ENCODE measurements around the gene ACO1.
"Not testable (repeated sequence)": the region's sequence is repeated elsewhere in the genome, so short reads cannot be mapped to it uniquely, and the experiment has no call there.

The ACO1 gene

GRCh38 chr9:32384364-32385151 is at the start of gene ACO1:
TSS of gene ACO1 (plus strand) at chr9:32384643. CDS start at chr9:32405507, 20,864 bp downstream.
- peak; percentile 83 for DNase-seq (ENCODE audit: low spot score)

GRCh38 chr9:32334916-32335895 is 49.2 kb upstream of the ACO1 start:
- DNase-seq (ENCODE audit: low spot score): no peak

GRCh38 chr9:32339424-32339823 is 45.0 kb upstream of the ACO1 start:
- no peak for DNase-seq (ENCODE audit: low spot score)

GRCh38 chr9:32340361-32340760 is 44.1 kb upstream of the ACO1 start:
- peak; percentile 56 for DNase-seq (ENCODE audit: low spot score)

GRCh38 chr9:32344551-32345182 is 39.8 kb upstream of the ACO1 start:
- DNase-seq (ENCODE audit: low spot score): peak; percentile 41

- no peak for DNase-seq (ENCODE audit: low spot score)
These were observed 39.2 kb upstream of the ACO1 start for GRCh38 chr9:32345243-32345642.

- DNase-seq (ENCODE audit: low spot score): no peak
These were observed 36.9 kb upstream of the ACO1 start for GRCh38 chr9:32347571-32347970.

GRCh38 chr9:32348106-32348695 is 36.2 kb upstream of the ACO1 start:
- no peak for DNase-seq (ENCODE audit: low spot score)

- DNase-seq (ENCODE audit: low spot score): no peak
These were observed 35.4 kb upstream of the ACO1 start for GRCh38 chr9:32349013-32349412.

- peak; percentile 25 for DNase-seq (ENCODE audit: low spot score)
These were observed 33.8 kb upstream of the ACO1 start for GRCh38 chr9:32350682-32351081.

GRCh38 chr9:32351845-32352244 is 32.6 kb upstream of the ACO1 start:
- DNase-seq (ENCODE audit: low spot score): no peak

GRCh38 chr9:32353476-32353875 is 31.0 kb upstream of the ACO1 start:
- DNase-seq (ENCODE audit: low spot score): not testable (repeated sequence)

- no peak for DNase-seq (ENCODE audit: low spot score)
These were observed 25.0 kb upstream of the ACO1 start for GRCh38 chr9:32359452-32359851.

- no peak for DNase-seq (ENCODE audit: low spot score)
These were observed 23.3 kb upstream of the ACO1 start for GRCh38 chr9:32360983-32361673.

- no peak for DNase-seq (ENCODE audit: low spot score)
These were observed 13.2 kb upstream of the ACO1 start for GRCh38 chr9:32371279-32371678.

GRCh38 chr9:32371679-32372078 is 12.8 kb upstream of the ACO1 start:
- DNase-seq (ENCODE audit: low spot score): no peak

- no peak for DNase-seq (ENCODE audit: low spot score)
These were observed 8.2 kb upstream of the ACO1 start for GRCh38 chr9:32376285-32376684.

- peak; percentile 74 for DNase-seq (ENCODE audit: low spot score)
These were observed 5.9 kb upstream of the ACO1 start for GRCh38 chr9:32378496-32378895.

GRCh38 chr9:32378993-32379729 is 5.3 kb upstream of the ACO1 start:
- peak; percentile 69 for DNase-seq (ENCODE audit: low spot score)

- no peak for DNase-seq (ENCODE audit: low spot score)
These were observed 3.5 kb upstream of the ACO1 start for GRCh38 chr9:32380944-32381343.

Measured in SW480 (cell line).